ENCODE results near the gene KIAA2012.
A peak's percentile ranks its signal among the peaks of the same experiment; 100 is the strongest.
"Not testable (repeated sequence)": the region's sequence is repeated elsewhere in the genome, so short reads cannot be mapped to it uniquely, and the experiment has no call there.

KIAA2012 gene

GRCh38 chr2:202193305-202193704 is 120.2 kb downstream of the KIAA2012 start:
- DNase-seq (ENCODE audit: low spot score), result no peak

GRCh38 chr2:202193881-202194353 is 120.9 kb downstream of the KIAA2012 start:
- peak; percentile 27 for DNase-seq (ENCODE audit: low spot score)

- DNase-seq (ENCODE audit: low spot score), result no peak
Measured at GRCh38 chr2:202194418-202194817, 121.4 kb downstream of the KIAA2012 start.

GRCh38 chr2:202196727-202197126 is 123.7 kb downstream of the KIAA2012 start:
- no peak for DNase-seq (ENCODE audit: low spot score)

GRCh38 chr2:202201220-202202160 is 128.4 kb downstream of the KIAA2012 start:
- no peak for DNase-seq (ENCODE audit: low spot score)

- no peak for DNase-seq (ENCODE audit: low spot score)
Measured at GRCh38 chr2:202203348-202203747, 130.3 kb downstream of the KIAA2012 start.

GRCh38 chr2:202204855-202205254 is 131.8 kb downstream of the KIAA2012 start:
- no peak for DNase-seq (ENCODE audit: low spot score)

- DNase-seq (ENCODE audit: low spot score), result no peak
Measured at GRCh38 chr2:202208526-202208925, 135.5 kb downstream of the KIAA2012 start.

GRCh38 chr2:202215179-202215578 is 142.1 kb downstream of the KIAA2012 start:
- no peak for DNase-seq (ENCODE audit: low spot score)

GRCh38 chr2:202221873-202222272 is 148.8 kb downstream of the KIAA2012 start:
- no peak for DNase-seq (ENCODE audit: low spot score)

- peak; percentile 45 for DNase-seq (ENCODE audit: low spot score)
Measured at GRCh38 chr2:202237787-202238233, 164.8 kb downstream of the KIAA2012 start.

GRCh38 chr2:202238234-202239197 is 165.5 kb downstream of the KIAA2012 start, which contains the start of gene SUMO1:
Gene SUMO1, minus strand, starts transcription at chr2:202238597. Its CDS starts 146 bp downstream, at chr2:202238451.
- DNase-seq (ENCODE audit: low spot score), result peak; percentile 97

GRCh38 chr2:202247710-202248109 is 174.7 kb downstream of the KIAA2012 start:
- not testable (repeated sequence) for DNase-seq (ENCODE audit: low spot score)

GRCh38 chr2:202249521-202250253 is 176.6 kb downstream of the KIAA2012 start:
- DNase-seq (ENCODE audit: low spot score), result no peak

- DNase-seq (ENCODE audit: low spot score), result no peak
Measured at GRCh38 chr2:202251494-202251893, 178.4 kb downstream of the KIAA2012 start.

Small RNAs within 50 kb of the gene (small RNA-seq; reads per million reads assigned to genes)
- gene AC079354.2, result 0 reads per million in 2 experiments
